HPDE6-E6E7 (cell line): Measurements from ENCODE around the gene ELAC2.

Source experiments
- DNase-seq: peaks from one replicate; pipeline ENCODE4 v3.0.0; 2011; ENCODE audit warnings: missing footprints; ENCODE audit errors: extremely low spot score

Gene ELAC2

GRCh38 chr17:12955521-12955920 is 62.3 kb downstream of the ELAC2 start:
- no peak for DNase-seq

- no peak for DNase-seq
Observed at GRCh38 chr17:12953156-12953555, 64.7 kb downstream of the ELAC2 start.

GRCh38 chr17:12952012-12952411 is 65.8 kb downstream of the ELAC2 start:
- DNase-seq, result no peak

- DNase-seq, result no peak
Observed at GRCh38 chr17:12947047-12947446, 70.8 kb downstream of the ELAC2 start.
